Measurements from ENCODE around the gene ACP3. TPM values are rescaled to one million over a fixed set of nuclear protein-coding genes. Genes with fewer than 3 reads are reported as not detected.

ACP3 gene
- total RNA-seq, 1 donor from 2014 or later: 9.1 TPM

- peaks cover 10% of the 10 kb centered on the region for H3K36me3 Mint-ChIP-seq (ENCODE audit: insufficient read depth)
- peak overlapping the region; percentile 0 for H3K4me3 Mint-ChIP-seq (ENCODE audit: low read depth)
- no peak for TF ChIP-seq CTCF (IDR thresholded peaks at IDR 0.05; ENCODE audit: unreplicated experiment)
- no peaks in the 10 kb centered on the region for H3K27me3 Mint-ChIP-seq
- H3K27ac Mint-ChIP-seq: peak overlapping the region; percentile 97
- peaks cover 14% of the 10 kb centered on the region for H3K9me3 Mint-ChIP-seq (ENCODE audit: low read depth)
- peaks cover 41% of the 10 kb centered on the region for H3K4me1 Mint-ChIP-seq (ENCODE audit: low read depth)
- DNase-seq (ENCODE audit: low spot score, unreplicated experiment): no peak
Measured at GRCh38 chr3:132283440-132283839, 33.8 kb upstream of the ACP3 start.

GRCh38 chr3:132283916-132284405 lies 33.2 kb upstream of the ACP3 start:
- H3K4me3 Mint-ChIP-seq (ENCODE audit: low read depth): peak overlapping the region; percentile 49
- H3K36me3 Mint-ChIP-seq (ENCODE audit: insufficient read depth): peaks cover 12% of the 10 kb centered on the region
- no peaks in the 10 kb centered on the region for H3K27me3 Mint-ChIP-seq
- H3K4me1 Mint-ChIP-seq (ENCODE audit: low read depth): peaks cover 41% of the 10 kb centered on the region
- peaks cover 17% of the 10 kb centered on the region for H3K9me3 Mint-ChIP-seq (ENCODE audit: low read depth)
- no peak for TF ChIP-seq CTCF (IDR thresholded peaks at IDR 0.05; ENCODE audit: unreplicated experiment)
- H3K27ac Mint-ChIP-seq: peak overlapping the region; percentile 97
- no peak for DNase-seq (ENCODE audit: low spot score, unreplicated experiment)

GRCh38 chr3:132284781-132285619 lies 32.2 kb upstream of the ACP3 start:
- H3K27me3 Mint-ChIP-seq: no peaks in the 10 kb centered on the region
- peak overlapping the region; percentile 97 for H3K27ac Mint-ChIP-seq
- DNase-seq (ENCODE audit: low spot score, unreplicated experiment): peak; percentile 14
- H3K4me1 Mint-ChIP-seq (ENCODE audit: low read depth): peaks cover 41% of the 10 kb centered on the region
- peak; percentile 40 for TF ChIP-seq CTCF (IDR thresholded peaks at IDR 0.05; ENCODE audit: unreplicated experiment)
- H3K9me3 Mint-ChIP-seq (ENCODE audit: low read depth): peaks cover 22% of the 10 kb centered on the region
- peaks cover 12% of the 10 kb centered on the region for H3K36me3 Mint-ChIP-seq (ENCODE audit: insufficient read depth)
- H3K4me3 Mint-ChIP-seq (ENCODE audit: low read depth): peak overlapping the region; percentile 73

- Mint-ChIP-seq H3K27ac (peak overlapping the region; percentile 97), H3K9me3 (ENCODE audit: low read depth) (peaks cover 22% of the 10 kb centered on the region), H3K4me3 (ENCODE audit: low read depth) (peak overlapping the region; percentile 73), H3K36me3 (ENCODE audit: insufficient read depth) (peaks cover 12% of the 10 kb centered on the region), H3K4me1 (ENCODE audit: low read depth) (peaks cover 41% of the 10 kb centered on the region), H3K27me3 (no peaks in the 10 kb centered on the region)
- no peak for TF ChIP-seq CTCF (IDR thresholded peaks at IDR 0.05; ENCODE audit: unreplicated experiment)
- DNase-seq (ENCODE audit: low spot score, unreplicated experiment): no peak
Measured at GRCh38 chr3:132285620-132285945, 31.6 kb upstream of the ACP3 start.

- Mint-ChIP-seq H3K27ac (peak overlapping the region; percentile 97), H3K4me1 (ENCODE audit: low read depth) (peaks cover 41% of the 10 kb centered on the region), H3K27me3 (no peaks in the 10 kb centered on the region), H3K9me3 (ENCODE audit: low read depth) (peaks cover 25% of the 10 kb centered on the region), H3K4me3 (ENCODE audit: low read depth) (no peak overlapping the region), H3K36me3 (ENCODE audit: insufficient read depth) (peaks cover 14% of the 10 kb centered on the region)
- no peak for TF ChIP-seq CTCF (IDR thresholded peaks at IDR 0.05; ENCODE audit: unreplicated experiment)
- no peak for DNase-seq (ENCODE audit: low spot score, unreplicated experiment)
Measured at GRCh38 chr3:132286035-132286434, 31.2 kb upstream of the ACP3 start.
